ENCODE results near the gene PDS5A.

- TF ChIP-seq, protein P1, sequence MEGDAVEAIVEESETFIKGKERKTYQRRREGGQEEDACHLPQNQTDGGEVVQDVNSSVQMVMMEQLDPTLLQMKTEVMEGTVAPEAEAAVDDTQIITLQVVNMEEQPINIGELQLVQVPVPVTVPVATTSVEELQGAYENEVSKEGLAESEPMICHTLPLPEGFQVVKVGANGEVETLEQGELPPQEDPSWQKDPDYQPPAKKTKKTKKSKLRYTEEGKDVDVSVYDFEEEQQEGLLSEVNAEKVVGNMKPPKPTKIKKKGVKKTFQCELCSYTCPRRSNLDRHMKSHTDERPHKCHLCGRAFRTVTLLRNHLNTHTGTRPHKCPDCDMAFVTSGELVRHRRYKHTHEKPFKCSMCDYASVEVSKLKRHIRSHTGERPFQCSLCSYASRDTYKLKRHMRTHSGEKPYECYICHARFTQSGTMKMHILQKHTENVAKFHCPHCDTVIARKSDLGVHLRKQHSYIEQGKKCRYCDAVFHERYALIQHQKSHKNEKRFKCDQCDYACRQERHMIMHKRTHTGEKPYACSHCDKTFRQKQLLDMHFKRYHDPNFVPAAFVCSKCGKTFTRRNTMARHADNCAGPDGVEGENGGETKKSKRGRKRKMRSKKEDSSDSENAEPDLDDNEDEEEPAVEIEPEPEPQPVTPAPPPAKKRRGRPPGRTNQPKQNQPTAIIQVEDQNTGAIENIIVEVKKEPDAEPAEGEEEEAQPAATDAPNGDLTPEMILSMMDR (IDR thresholded peaks at IDR 0.05), result no peak
- no peak for TF ChIP-seq EZH2 (IDR thresholded peaks at IDR 0.05)
- no peak for TF ChIP-seq EZH2phosphoT487 (IDR thresholded peaks at IDR 0.05)
Observed at GRCh38 chr4:39908284-39908683, 69.4 kb downstream of the PDS5A start.

All from neural progenitor cell (in vitro differentiated cells).